Globus pallidus (tissue), 1 donor: ENCODE data around the gene ADGRG1.
A peak's percentile ranks its signal among the peaks of the same experiment; 100 is the strongest.

ENCODE experiments used
- DNase-seq: peaks from one replicate; pipeline ENCODE4 v3.0.0-alpha.2; 2015; ENCODE audit warnings: low spot score

The ADGRG1 gene

GRCh38 chr16:57648581-57649442 lies 20.4 kb downstream of the ADGRG1 start:
- peak; percentile 77 for DNase-seq

- DNase-seq: no peak
Measured at GRCh38 chr16:57649443-57649751, 21.0 kb downstream of the ADGRG1 start.

- no peak for DNase-seq
Measured at GRCh38 chr16:57649846-57650245, 21.4 kb downstream of the ADGRG1 start.

- no peak for DNase-seq
Measured at GRCh38 chr16:57651344-57652333, 23.2 kb downstream of the ADGRG1 start.

- DNase-seq: no peak
Measured at GRCh38 chr16:57652695-57653471, 24.5 kb downstream of the ADGRG1 start.

- no peak for DNase-seq
Measured at GRCh38 chr16:57653936-57654335, 25.5 kb downstream of the ADGRG1 start.

GRCh38 chr16:57656342-57656955 lies 28.0 kb downstream of the ADGRG1 start:
- no peak for DNase-seq

- no peak for DNase-seq
Measured at GRCh38 chr16:57657228-57657627, 28.8 kb downstream of the ADGRG1 start.

GRCh38 chr16:57658130-57658877 lies 29.9 kb downstream of the ADGRG1 start:
- DNase-seq: no peak

GRCh38 chr16:57658878-57659674 lies 30.6 kb downstream of the ADGRG1 start:
- no peak for DNase-seq

- DNase-seq: no peak
Measured at GRCh38 chr16:57660715-57661463, 32.5 kb downstream of the ADGRG1 start.

GRCh38 chr16:57661510-57661909 lies 33.1 kb downstream of the ADGRG1 start:
- DNase-seq: no peak

GRCh38 chr16:57661936-57662906 lies 33.8 kb downstream of the ADGRG1 start:
- no peak for DNase-seq

GRCh38 chr16:57663436-57663835 lies 35.0 kb downstream of the ADGRG1 start:
- no peak for DNase-seq

- DNase-seq: no peak
Measured at GRCh38 chr16:57663917-57664661, 35.7 kb downstream of the ADGRG1 start.

- no peak for DNase-seq
Measured at GRCh38 chr16:57664662-57665025, 36.2 kb downstream of the ADGRG1 start.

- DNase-seq: no peak
Measured at GRCh38 chr16:57665541-57665940, 37.1 kb downstream of the ADGRG1 start.
